Peyer's patch (tissue), 4 donors: Measurements from ENCODE around the gene MILR1. TPM values are rescaled to one million over a fixed set of nuclear protein-coding genes. Genes with fewer than 3 reads are reported as not detected.
A peak's percentile ranks its signal among the peaks of the same experiment; 100 is the strongest.
"Not testable (repeated sequence)": the region's sequence is repeated elsewhere in the genome, so short reads cannot be mapped to it uniquely, and the experiment has no call there.

Source experiments
- DNase-seq, 3 donors: peaks; one replicate each; pipeline ENCODE4 v3.0.0-alpha.2; 2017 to 2019
- H3K27ac ChIP-seq, 4 donors: fragments of 200-600 bp; sonication (generic); one replicate each; pipeline ENCODE4 v1.5.1; 2016 to 2019
- H3K27me3 ChIP-seq, 2 donors: fragments of 200-600 bp; sonication (generic); one replicate each; pipeline ENCODE4 v1.5.1; 2019
- H3K36me3 ChIP-seq, 3 donors: fragments of 200-600 bp; sonication (generic); one replicate each; pipeline ENCODE4 v1.5.1; 2016 to 2019
- H3K4me1 ChIP-seq, 4 donors: fragments of 200-600 bp; sonication (generic); one replicate each; pipeline ENCODE4 v1.5.1; 2016 to 2019
- H3K4me3 ChIP-seq, 4 donors: fragments of 200-600 bp; sonication (generic); 1 replicate in 3 of 4; 2 replicates in 1 of 4; pipeline ENCODE4 v1.5.1; 2016 to 2019; ENCODE audit warnings: mild to moderate bottlenecking in 1 of 4
- H3K9me3 ChIP-seq, 4 donors: fragments of 200-600 bp; sonication (generic); one replicate each; pipeline ENCODE4 v1.5.1; 2016 to 2019; ENCODE audit warnings: mild to moderate bottlenecking in 1 of 4
- CTCF ChIP-seq, 6 experiments: fragments of 450-650 bp in 4 of 6; fragments of 200-600 bp in 2 of 6; sonication (generic) in 1 of 6; IDR thresholded peaks; one replicate each; pipeline ENCODE4 v1.5.1; 2017 to 2019; ENCODE audit warnings: antibody characterized with exemption in 6 of 6, mild to moderate bottlenecking in 3 of 6, moderate library complexity in 1 of 6
- POLR2A ChIP-seq, 2 donors: fragments of 450-650 bp; IDR thresholded peaks; one replicate each; pipeline ENCODE4 v1.5.1; 2017; ENCODE audit warnings: antibody characterized with exemption in 2 of 2, mild to moderate bottlenecking in 2 of 2, moderate library complexity in 2 of 2
- total RNA-seq, 4 donors: library from RNA; depleted of rRNA; stranded (reverse); fragments of >200 nt; gene quantifications; one replicate each; pipeline ENCODE4 v1.1.0, GENCODE V29; 2016

The MILR1 gene
- total RNA-seq, 4 donors from 2014 or later = 3.3 to 10.7 (median 5.6) TPM; not detected in 1

GRCh38 chr17:64488301-64488700, 39.4 kb downstream of the MILR1 start:
- no peak overlapping the region for H3K27ac ChIP-seq
- TF ChIP-seq CTCF (IDR thresholded peaks at IDR 0.05) (no peak), POLR2A (IDR thresholded peaks at IDR 0.05) (no peak)
- no peak for DNase-seq
- no peak overlapping the region for H3K4me3 ChIP-seq
- no peaks in the 10 kb centered on the region for H3K27me3 ChIP-seq
- H3K36me3 ChIP-seq = peaks cover 0 to 51% (median 0%) of the 10 kb centered on the region in 3 donors
- no peaks in the 10 kb centered on the region for H3K4me1 ChIP-seq
- H3K9me3 ChIP-seq = no peaks in the 10 kb centered on the region

GRCh38 chr17:64491034-64491860, 42.3 kb downstream of the MILR1 start:
- H3K9me3 ChIP-seq = no peaks in the 10 kb centered on the region
- peaks cover 0 to 16% (median 5%) of the 10 kb centered on the region in 4 donors for H3K4me1 ChIP-seq
- H3K36me3 ChIP-seq = peaks cover 0 to 31% (median 0%) of the 10 kb centered on the region in 3 donors
- no peak overlapping the region for H3K4me3 ChIP-seq
- no peaks in the 10 kb centered on the region for H3K27me3 ChIP-seq
- peak in 2 of 3 donors; percentile 50 to 72 for DNase-seq
- H3K27ac ChIP-seq = no peak overlapping the region
- peak in 5 of 6 experiments; percentile 23 to 62 (median 56) for TF ChIP-seq CTCF (IDR thresholded peaks at IDR 0.05)
- TF ChIP-seq POLR2A (IDR thresholded peaks at IDR 0.05) = no peak

- DNase-seq = no peak
- Histone ChIP-seq H3K4me1 (peaks cover 0 to 16% (median 5%) of the 10 kb centered on the region in 4 donors), H3K27ac (no peak overlapping the region), H3K36me3 (peaks cover 0 to 26% (median 0%) of the 10 kb centered on the region in 3 donors), H3K4me3 (no peak overlapping the region), H3K27me3 (no peaks in the 10 kb centered on the region), H3K9me3 (no peaks in the 10 kb centered on the region)
- TF ChIP-seq CTCF (IDR thresholded peaks at IDR 0.05) (no peak), POLR2A (IDR thresholded peaks at IDR 0.05) (no peak)
Measured at GRCh38 chr17:64491994-64492393, 43.1 kb downstream of the MILR1 start.

GRCh38 chr17:64492481-64493109, 43.7 kb downstream of the MILR1 start:
- H3K4me3 ChIP-seq = no peak overlapping the region
- TF ChIP-seq CTCF (IDR thresholded peaks at IDR 0.05) (peak; percentile 54 to 81 (median 56)), POLR2A (IDR thresholded peaks at IDR 0.05) (no peak)
- peaks cover 0 to 21% (median 7%) of the 10 kb centered on the region in 4 donors for H3K4me1 ChIP-seq
- H3K27ac ChIP-seq = no peak overlapping the region
- H3K27me3 ChIP-seq = no peaks in the 10 kb centered on the region
- no peak for DNase-seq
- H3K36me3 ChIP-seq = peaks cover 0 to 26% (median 0%) of the 10 kb centered on the region in 3 donors
- no peaks in the 10 kb centered on the region for H3K9me3 ChIP-seq

- TF ChIP-seq CTCF (IDR thresholded peaks at IDR 0.05) (no peak), POLR2A (IDR thresholded peaks at IDR 0.05) (no peak)
Measured at GRCh38 chr17:64494121-64494520, 45.2 kb downstream of the MILR1 start.

GRCh38 chr17:64495300-64495699, 46.4 kb downstream of the MILR1 start:
- not testable (repeated sequence) for H3K27ac ChIP-seq, DNase-seq, H3K9me3 ChIP-seq, H3K27me3 ChIP-seq
- H3K4me3 ChIP-seq = peak overlapping the region in 2 of 4 donors; percentile 11 to 90
- H3K36me3 ChIP-seq = peaks cover 0 to 38% (median 0%) of the 10 kb centered on the region in 3 donors
- H3K4me1 ChIP-seq = peaks cover 0 to 39% (median 9%) of the 10 kb centered on the region in 4 donors

More at GRCh38 chr17:64494121-64494520, 45.2 kb downstream of the MILR1 start:
- Histone ChIP-seq H3K36me3 (peaks cover 0 to 36% (median 0%) of the 10 kb centered on the region in 3 donors), H3K4me3 (no peak overlapping the region), H3K27me3 (no peaks in the 10 kb centered on the region), H3K9me3 (no peaks in the 10 kb centered on the region), H3K27ac (no peak overlapping the region), H3K4me1 (peaks cover 0 to 34% (median 9%) of the 10 kb centered on the region in 4 donors)
- no peak for DNase-seq
